Loucy (cell line): ENCODE results near the gene PRKN.

ENCODE experiments used
- EZH2phosphoT487 ChIP-seq: fragments of 200-600 bp; IDR thresholded peaks from 2 replicates; pipeline ENCODE4 v1.6.1; 2018; ENCODE audit warnings: antibody characterized with exemption, mild to moderate bottlenecking, moderate library complexity, borderline replicate concordance
- TF ChIP-seq, protein P1 (sequence below): fragments of 200-600 bp; sonication (generic); conservative IDR thresholded peaks from 2 replicates; pipeline ENCODE4 v1.5.1; 2014; ENCODE audit warnings: mild to moderate bottlenecking, antibody characterized with exemption, low read length

GRCh38 chr6:161393292-161393691, 1334.3 kb downstream of the PRKN start:
- TF ChIP-seq, protein P1, sequence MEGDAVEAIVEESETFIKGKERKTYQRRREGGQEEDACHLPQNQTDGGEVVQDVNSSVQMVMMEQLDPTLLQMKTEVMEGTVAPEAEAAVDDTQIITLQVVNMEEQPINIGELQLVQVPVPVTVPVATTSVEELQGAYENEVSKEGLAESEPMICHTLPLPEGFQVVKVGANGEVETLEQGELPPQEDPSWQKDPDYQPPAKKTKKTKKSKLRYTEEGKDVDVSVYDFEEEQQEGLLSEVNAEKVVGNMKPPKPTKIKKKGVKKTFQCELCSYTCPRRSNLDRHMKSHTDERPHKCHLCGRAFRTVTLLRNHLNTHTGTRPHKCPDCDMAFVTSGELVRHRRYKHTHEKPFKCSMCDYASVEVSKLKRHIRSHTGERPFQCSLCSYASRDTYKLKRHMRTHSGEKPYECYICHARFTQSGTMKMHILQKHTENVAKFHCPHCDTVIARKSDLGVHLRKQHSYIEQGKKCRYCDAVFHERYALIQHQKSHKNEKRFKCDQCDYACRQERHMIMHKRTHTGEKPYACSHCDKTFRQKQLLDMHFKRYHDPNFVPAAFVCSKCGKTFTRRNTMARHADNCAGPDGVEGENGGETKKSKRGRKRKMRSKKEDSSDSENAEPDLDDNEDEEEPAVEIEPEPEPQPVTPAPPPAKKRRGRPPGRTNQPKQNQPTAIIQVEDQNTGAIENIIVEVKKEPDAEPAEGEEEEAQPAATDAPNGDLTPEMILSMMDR, result no peak
- TF ChIP-seq EZH2phosphoT487, result no peak
